Measurements from ENCODE around the gene GRM8. TPM values are rescaled to one million over a fixed set of nuclear protein-coding genes. Genes with fewer than 3 reads are reported as not detected.

Gene GRM8
- total RNA-seq, 1 donor from 2014 or later = 7.8 TPM

GRCh38 chr7:127089146-127089545, 163.6 kb downstream of the GRM8 start:
- H3K27me3 Mint-ChIP-seq (ENCODE audit: unreplicated experiment) = no peaks in the 10 kb centered on the region
- no peaks in the 10 kb centered on the region for H3K9me3 Mint-ChIP-seq (ENCODE audit: unreplicated experiment)
- no peak overlapping the region for H3K27ac Mint-ChIP-seq (ENCODE audit: unreplicated experiment)
- no peak overlapping the region for H3K4me3 Mint-ChIP-seq (ENCODE audit: unreplicated experiment)
- peaks cover 3% of the 10 kb centered on the region for H3K4me1 Mint-ChIP-seq (ENCODE audit: low read depth, unreplicated experiment)
- peaks cover 5% of the 10 kb centered on the region for H3K36me3 Mint-ChIP-seq (ENCODE audit: unreplicated experiment)
- TF ChIP-seq CTCF (IDR thresholded peaks at IDR 0.05; ENCODE audit: partially characterized antibody, unreplicated experiment) = no peak
- DNase-seq = no peak

- H3K9me3 Mint-ChIP-seq (ENCODE audit: unreplicated experiment) = no peaks in the 10 kb centered on the region
- no peaks in the 10 kb centered on the region for H3K4me1 Mint-ChIP-seq (ENCODE audit: low read depth, unreplicated experiment)
- H3K27me3 Mint-ChIP-seq (ENCODE audit: unreplicated experiment) = no peaks in the 10 kb centered on the region
- DNase-seq = no peak
- no peak overlapping the region for H3K27ac Mint-ChIP-seq (ENCODE audit: unreplicated experiment)
- no peak for TF ChIP-seq CTCF (IDR thresholded peaks at IDR 0.05; ENCODE audit: partially characterized antibody, unreplicated experiment)
- no peak overlapping the region for H3K4me3 Mint-ChIP-seq (ENCODE audit: unreplicated experiment)
- no peaks in the 10 kb centered on the region for H3K36me3 Mint-ChIP-seq (ENCODE audit: unreplicated experiment)
Measured at GRCh38 chr7:127081539-127081938, 171.2 kb downstream of the GRM8 start.

GRCh38 chr7:127080576-127080975, 172.2 kb downstream of the GRM8 start:
- DNase-seq = no peak
- Mint-ChIP-seq H3K36me3 (ENCODE audit: unreplicated experiment) (no peaks in the 10 kb centered on the region), H3K27ac (ENCODE audit: unreplicated experiment) (no peak overlapping the region), H3K27me3 (ENCODE audit: unreplicated experiment) (no peaks in the 10 kb centered on the region), H3K9me3 (ENCODE audit: unreplicated experiment) (no peaks in the 10 kb centered on the region), H3K4me3 (ENCODE audit: unreplicated experiment) (no peak overlapping the region), H3K4me1 (ENCODE audit: low read depth, unreplicated experiment) (no peaks in the 10 kb centered on the region)
- TF ChIP-seq CTCF (IDR thresholded peaks at IDR 0.05; ENCODE audit: partially characterized antibody, unreplicated experiment) = no peak

GRCh38 chr7:127066974-127067373, 185.8 kb downstream of the GRM8 start:
- Mint-ChIP-seq H3K4me1 (ENCODE audit: low read depth, unreplicated experiment) (no peaks in the 10 kb centered on the region), H3K27ac (ENCODE audit: unreplicated experiment) (no peak overlapping the region), H3K9me3 (ENCODE audit: unreplicated experiment) (no peaks in the 10 kb centered on the region), H3K36me3 (ENCODE audit: unreplicated experiment) (no peaks in the 10 kb centered on the region), H3K27me3 (ENCODE audit: unreplicated experiment) (no peaks in the 10 kb centered on the region), H3K4me3 (ENCODE audit: unreplicated experiment) (no peak overlapping the region)
- DNase-seq = no peak
- no peak for TF ChIP-seq CTCF (IDR thresholded peaks at IDR 0.05; ENCODE audit: partially characterized antibody, unreplicated experiment)

GRCh38 chr7:127059475-127059874, 193.3 kb downstream of the GRM8 start:
- Mint-ChIP-seq H3K4me1 (ENCODE audit: low read depth, unreplicated experiment) (no peaks in the 10 kb centered on the region), H3K4me3 (ENCODE audit: unreplicated experiment) (no peak overlapping the region), H3K27ac (ENCODE audit: unreplicated experiment) (no peak overlapping the region), H3K9me3 (ENCODE audit: unreplicated experiment) (no peaks in the 10 kb centered on the region), H3K36me3 (ENCODE audit: unreplicated experiment) (no peaks in the 10 kb centered on the region), H3K27me3 (ENCODE audit: unreplicated experiment) (no peaks in the 10 kb centered on the region)
- DNase-seq = no peak
- no peak for TF ChIP-seq CTCF (IDR thresholded peaks at IDR 0.05; ENCODE audit: partially characterized antibody, unreplicated experiment)
